Right atrium auricular region (tissue), 2 donors: ENCODE data around the gene ARHGEF17. TPM values are rescaled to one million over a fixed set of nuclear protein-coding genes. Genes with fewer than 3 reads are reported as not detected.

Experiments
- DNase-seq: peaks from one replicate; pipeline ENCODE4 v3.0.0-alpha.2; 2019; ENCODE audit warnings: low spot score
- H3K27ac ChIP-seq, 2 donors: fragments of 200-600 bp; sonication (generic); 1 replicate in 1 of 2; 2 replicates in 1 of 2; pipeline ENCODE4 v1.5.1; 2016 to 2019
- H3K27me3 ChIP-seq, 2 donors: fragments of 200-600 bp; sonication (generic); one replicate each; pipeline versions ENCODE4 v1.5.1 to v1.6.0; 2017 to 2019
- H3K36me3 ChIP-seq: fragments of 200-600 bp; sonication (generic); one replicate; pipeline ENCODE4 v1.5.1; 2016
- H3K4me1 ChIP-seq, 2 donors: fragments of 200-600 bp; sonication (generic); one replicate each; pipeline versions ENCODE4 v1.5.1 to v1.6.0; 2017 to 2019
- H3K4me3 ChIP-seq, 2 donors: fragments of 200-600 bp; sonication (generic); 1 replicate in 1 of 2; 2 replicates in 1 of 2; pipeline ENCODE4 v1.5.1; 2017 to 2019; ENCODE audit warnings: mild to moderate bottlenecking in 1 of 2, moderate library complexity in 1 of 2
- H3K9me3 ChIP-seq, 2 donors: fragments of 200-600 bp; sonication (generic); one replicate each; pipeline ENCODE4 v1.5.1; 2019
- CTCF ChIP-seq, 2 donors: fragments of 200-600 bp; sonication (generic); IDR thresholded peaks; one replicate each; pipeline ENCODE4 v1.5.1; 2019; ENCODE audit warnings: antibody characterized with exemption in 2 of 2
- total RNA-seq, 2 donors: library from RNA; depleted of rRNA; stranded (reverse); fragments of >200 nt; gene quantifications; one replicate each; pipeline ENCODE4 v1.1.0, GENCODE V29; 2016

ARHGEF17 gene
- total RNA-seq, 2 donors from 2014 or later: 41.6 to 59.9 TPM

DNA sequence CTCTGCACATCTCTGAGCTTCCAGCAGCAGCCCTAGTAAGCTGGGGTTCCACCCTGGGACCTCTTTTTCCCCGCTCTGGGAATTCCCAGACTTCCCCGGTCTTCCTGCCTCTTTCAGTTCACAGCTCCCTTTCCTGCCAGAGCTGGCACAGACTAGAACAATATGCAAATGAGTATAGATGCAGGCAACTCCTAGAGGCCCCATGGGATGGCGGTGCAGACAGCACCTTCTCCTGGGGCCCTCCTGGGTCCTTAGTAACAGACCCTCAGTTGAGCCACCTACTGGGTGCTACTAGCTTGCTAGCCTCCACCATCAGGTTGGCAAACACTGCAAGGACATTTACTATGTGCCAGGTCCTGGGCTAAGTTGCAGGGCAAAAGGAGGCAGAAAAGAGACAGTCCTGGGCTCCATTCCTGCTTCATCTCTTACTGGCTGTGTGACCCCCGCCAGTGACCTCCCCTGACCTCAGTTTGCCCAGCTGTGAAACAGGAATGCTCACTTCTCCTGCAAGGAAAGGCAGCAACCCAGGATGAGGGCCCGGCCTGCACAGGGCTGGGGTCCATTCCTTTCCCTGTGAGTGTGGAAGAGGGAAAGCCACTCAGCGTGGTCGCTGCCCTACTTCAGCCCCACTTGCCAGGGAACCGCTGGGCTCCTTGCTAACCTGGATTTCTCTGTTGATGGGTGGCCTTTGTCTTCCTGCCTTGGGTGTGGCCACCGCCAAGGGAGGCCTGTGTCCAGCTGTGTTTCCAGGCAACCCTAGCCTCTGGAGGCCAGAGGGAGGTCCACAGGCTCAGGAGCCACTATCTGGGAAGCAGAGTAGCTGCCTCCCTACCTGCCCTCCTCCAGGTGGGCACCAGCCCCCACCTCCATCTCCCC lies 75.4 kb downstream of the ARHGEF17 start:
- Histone ChIP-seq H3K9me3 (no peaks in the 10 kb centered on the region), H3K4me1 (peaks cover 2 to 80% of the 10 kb centered on the region in 2 donors), H3K27ac (no peak overlapping the region), H3K36me3 (no peaks in the 10 kb centered on the region), H3K4me3 (no peak overlapping the region), H3K27me3 (no peaks in the 10 kb centered on the region)
- DNase-seq: no peak
- TF ChIP-seq CTCF (IDR thresholded peaks at IDR 0.05): no peak

- Histone ChIP-seq H3K4me1 (peaks cover 4 to 81% of the 10 kb centered on the region in 2 donors), H3K9me3 (no peaks in the 10 kb centered on the region), H3K36me3 (no peaks in the 10 kb centered on the region), H3K27ac (no peak overlapping the region), H3K27me3 (no peaks in the 10 kb centered on the region), H3K4me3 (no peak overlapping the region)
- TF ChIP-seq CTCF (IDR thresholded peaks at IDR 0.05): no peak
- DNase-seq: no peak
These were observed 76.0 kb downstream of the ARHGEF17 start for GRCh38 chr11:73384125-73384441.

DNA sequence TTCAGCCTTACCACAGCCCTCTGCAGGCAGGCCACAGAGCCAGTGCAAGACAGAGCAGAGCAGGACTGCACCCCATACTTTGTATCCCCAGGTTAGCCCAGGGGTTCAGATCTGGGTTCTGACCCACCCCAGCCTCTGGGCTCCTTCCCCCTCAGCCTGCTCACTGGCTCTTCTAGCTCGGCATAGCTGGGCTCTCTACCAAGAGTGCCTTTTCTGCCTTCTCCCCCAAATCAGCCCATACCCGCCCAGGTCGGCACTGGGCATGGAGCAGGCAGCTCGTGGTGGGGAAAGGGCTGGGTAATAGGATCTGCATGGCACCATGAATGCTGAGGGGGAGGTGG lies 76.4 kb downstream of the ARHGEF17 start:
- Histone ChIP-seq H3K27ac (peak overlapping the region in 1 of 2 donors; percentile 40), H3K9me3 (no peaks in the 10 kb centered on the region), H3K27me3 (no peaks in the 10 kb centered on the region), H3K36me3 (no peaks in the 10 kb centered on the region), H3K4me3 (no peak overlapping the region), H3K4me1 (peaks cover 4 to 81% of the 10 kb centered on the region in 2 donors)
- TF ChIP-seq CTCF (IDR thresholded peaks at IDR 0.05): no peak
- DNase-seq: no peak

DNA sequence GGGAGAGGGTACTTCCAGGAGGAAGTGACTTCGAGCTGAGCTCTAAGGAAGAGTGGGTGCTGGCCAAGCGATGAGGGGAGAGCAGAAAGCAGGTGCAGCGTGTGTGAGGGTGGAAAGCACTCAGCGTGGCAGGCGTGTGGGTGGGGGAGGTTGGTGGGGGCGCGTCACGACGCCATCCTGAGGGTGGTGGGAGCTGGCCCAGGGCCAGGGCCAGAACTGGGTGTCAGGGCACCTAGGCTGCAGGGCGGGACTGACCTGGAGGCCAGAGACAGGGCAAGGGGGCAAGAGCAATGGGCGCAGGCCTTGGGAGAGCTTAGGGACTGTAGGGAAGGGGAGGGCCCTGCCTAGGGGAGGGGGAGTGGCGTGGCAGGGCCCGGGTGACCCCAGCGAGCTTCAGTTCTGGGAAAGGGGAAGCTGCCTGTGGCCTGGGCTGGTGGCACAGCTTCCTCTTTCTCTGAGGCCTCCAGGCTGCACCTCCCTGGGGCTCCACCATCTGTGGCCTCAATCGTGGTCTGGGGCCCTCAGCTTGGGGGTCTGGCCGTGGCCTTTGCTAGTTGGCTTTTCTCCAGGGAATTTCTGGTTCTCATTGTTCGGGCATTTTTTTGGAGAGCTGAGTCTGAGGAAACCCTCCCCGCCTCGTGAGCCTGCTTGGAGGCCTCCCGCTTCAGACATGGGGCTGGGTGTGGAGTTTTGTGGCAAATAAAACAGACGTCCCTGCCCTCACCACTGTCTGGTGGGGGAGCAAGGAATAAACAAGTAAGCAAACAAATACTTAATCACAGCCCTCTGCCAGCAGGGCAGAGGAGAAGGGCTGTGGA lies 77.0 kb downstream of the ARHGEF17 start:
- Histone ChIP-seq H3K27ac (peak overlapping the region; percentile 26 to 40), H3K4me3 (no peak overlapping the region), H3K27me3 (no peaks in the 10 kb centered on the region), H3K9me3 (no peaks in the 10 kb centered on the region), H3K36me3 (no peaks in the 10 kb centered on the region), H3K4me1 (peaks cover 4 to 81% of the 10 kb centered on the region in 2 donors)
- peak; percentile 70 for DNase-seq
- no peak for TF ChIP-seq CTCF (IDR thresholded peaks at IDR 0.05)

DNA sequence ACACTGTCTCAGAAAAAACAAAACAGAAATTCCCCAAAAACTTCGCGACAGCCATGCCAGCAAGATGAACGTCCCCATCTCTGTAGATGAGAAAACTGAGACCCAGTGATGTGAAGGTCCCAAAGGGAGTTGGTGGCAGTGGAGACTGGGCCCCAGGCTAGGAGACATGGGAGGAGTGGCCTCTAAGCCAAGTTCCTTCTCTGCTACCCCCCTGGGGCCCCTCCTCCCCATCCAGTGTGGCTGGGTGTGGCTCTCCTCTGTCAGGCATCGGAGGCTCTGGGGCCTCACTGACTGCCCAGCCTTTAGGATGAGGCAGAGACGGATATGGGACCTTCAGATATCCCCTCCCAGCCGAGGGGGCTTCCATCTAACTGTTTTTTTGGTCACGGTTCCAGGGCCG lies 77.9 kb downstream of the ARHGEF17 start:
- H3K4me1 ChIP-seq: peaks cover 4 to 71% of the 10 kb centered on the region in 2 donors
- no peak for TF ChIP-seq CTCF (IDR thresholded peaks at IDR 0.05)

More for the DNA sequence above, 77.9 kb downstream of the ARHGEF17 start:
- Histone ChIP-seq H3K4me3 (no peak overlapping the region), H3K27ac (peak overlapping the region; percentile 36 to 40), H3K27me3 (no peaks in the 10 kb centered on the region), H3K9me3 (no peaks in the 10 kb centered on the region), H3K36me3 (no peaks in the 10 kb centered on the region)
- DNase-seq: no peak
